Left colon (tissue), 2 donors: Measurements from ENCODE around the gene NTSR1. TPM values are rescaled to one million over a fixed set of nuclear protein-coding genes. Genes with fewer than 3 reads are reported as not detected.

Experiments used
- ATAC-seq: fragments of 200-7000 bp; cut with Tn5 transposase; one replicate; pipeline ENCODE4 v1.9.1; 2020; ENCODE audit warnings: mild to moderate bottlenecking, moderate library complexity
- DNase-seq, 2 donors: peaks; one replicate each; pipeline ENCODE4 v3.0.0-alpha.2; 2020
- intact Hi-C, 2 donors: fragments of 100-400 bp; cut with DNase I in 1 of 2; cut with micrococcal nuclease in 1 of 2; formaldehyde crosslinking; loops; one replicate each; pipeline versions ENCODE4 v1.11.2 to v1.14.0; 2022; cut with DNase I, micrococcal nuclease
- total RNA-seq, 2 donors: library from RNA; stranded (reverse); fragmentation: NEBNext Ultra II Directional; extraction: Animal tissue kit (Norgen Biotek cat#: 25700); gene quantifications; one replicate each; pipeline ENCODE4 v1.2.1, GENCODE V29; 2021
- donor health status: DM: no; HTN: no; CAD: no.
- donor health status: DM: yes; HTN: yes; CAD: no.

NTSR1 gene
- total RNA-seq, 2 donors from 2014 or later: 2.3 TPM; not detected in 1

DNA sequence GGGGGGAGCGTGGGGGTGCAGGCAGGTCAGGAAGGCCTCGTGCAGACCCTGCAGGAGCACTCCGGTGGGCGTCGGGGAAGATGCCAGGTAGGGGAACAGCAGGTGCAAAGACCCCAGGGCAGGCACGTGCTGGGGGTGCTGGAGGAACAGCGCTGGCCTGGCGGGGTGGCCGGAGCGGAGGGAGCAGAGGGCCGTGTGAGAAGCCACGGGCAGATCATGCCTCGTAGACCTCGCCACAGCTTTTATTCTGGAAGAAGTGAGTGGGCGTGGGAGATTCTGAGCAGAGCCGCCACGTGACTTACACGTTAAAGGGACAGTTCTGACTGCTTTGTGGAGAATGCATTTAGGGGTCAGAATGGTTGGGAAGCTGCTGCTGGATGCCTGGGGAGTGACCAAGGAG is 9.3 kb downstream of the NTSR1 start:
- DNase-seq: no peak
- intact Hi-C loops: no loop called here
- ATAC-seq: no peak

DNA sequence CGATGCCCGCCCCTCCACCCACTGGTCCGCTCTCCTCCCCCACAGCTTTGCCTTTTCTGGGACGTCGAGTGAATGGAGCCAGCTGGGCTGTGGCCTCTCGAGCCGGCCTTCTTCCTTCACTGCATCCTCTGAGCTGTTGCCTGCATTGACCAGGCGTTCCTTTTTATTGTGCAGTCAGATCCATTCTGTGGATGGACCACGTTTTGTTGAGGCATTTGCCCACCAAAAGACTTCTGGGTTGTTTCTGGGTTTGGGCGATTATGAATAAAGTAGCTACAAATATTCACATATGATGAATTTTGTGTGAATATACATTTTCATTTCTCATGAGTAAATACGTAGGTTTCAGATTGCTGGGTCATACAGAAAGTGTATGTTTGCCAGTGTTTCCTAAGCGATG is 9.9 kb downstream of the NTSR1 start:
- ATAC-seq (no peak), DNase-seq (no peak)
- intact Hi-C loops: no loop called here

DNA sequence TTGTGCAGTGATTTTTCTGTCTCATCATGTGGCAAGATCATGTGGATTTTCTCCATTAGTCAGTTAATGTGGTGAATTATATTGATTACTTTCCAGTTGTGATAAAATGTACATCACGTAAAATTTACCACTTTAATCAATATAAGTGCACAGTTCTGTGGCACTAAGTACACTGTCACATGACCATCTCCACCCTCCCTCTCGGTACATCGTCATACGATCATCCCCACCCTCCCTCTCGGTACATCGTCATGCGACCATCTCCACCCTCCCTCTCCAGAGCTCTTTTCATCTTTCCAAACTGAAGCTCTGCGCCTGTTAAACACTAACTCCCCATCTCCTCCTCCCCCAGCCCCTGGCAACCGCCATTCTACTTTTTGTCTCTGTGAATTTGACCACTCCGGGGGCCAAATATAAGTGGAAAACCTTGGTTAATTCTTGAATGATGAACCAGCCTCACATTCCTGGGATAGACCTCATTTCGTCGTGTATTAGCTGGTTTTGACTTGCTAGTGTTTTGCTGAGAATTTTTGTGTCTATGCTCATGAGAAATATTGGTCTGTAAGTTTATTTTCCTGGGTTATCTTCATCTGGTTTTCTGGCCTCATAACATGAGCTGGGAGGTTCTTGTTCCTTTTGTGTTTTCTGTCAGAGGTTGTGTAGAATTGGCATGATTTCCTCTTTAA is 10.8 kb downstream of the NTSR1 start:
- DNase-seq: no peak
- no peak for ATAC-seq
- intact Hi-C loops: no loop called here

DNA sequence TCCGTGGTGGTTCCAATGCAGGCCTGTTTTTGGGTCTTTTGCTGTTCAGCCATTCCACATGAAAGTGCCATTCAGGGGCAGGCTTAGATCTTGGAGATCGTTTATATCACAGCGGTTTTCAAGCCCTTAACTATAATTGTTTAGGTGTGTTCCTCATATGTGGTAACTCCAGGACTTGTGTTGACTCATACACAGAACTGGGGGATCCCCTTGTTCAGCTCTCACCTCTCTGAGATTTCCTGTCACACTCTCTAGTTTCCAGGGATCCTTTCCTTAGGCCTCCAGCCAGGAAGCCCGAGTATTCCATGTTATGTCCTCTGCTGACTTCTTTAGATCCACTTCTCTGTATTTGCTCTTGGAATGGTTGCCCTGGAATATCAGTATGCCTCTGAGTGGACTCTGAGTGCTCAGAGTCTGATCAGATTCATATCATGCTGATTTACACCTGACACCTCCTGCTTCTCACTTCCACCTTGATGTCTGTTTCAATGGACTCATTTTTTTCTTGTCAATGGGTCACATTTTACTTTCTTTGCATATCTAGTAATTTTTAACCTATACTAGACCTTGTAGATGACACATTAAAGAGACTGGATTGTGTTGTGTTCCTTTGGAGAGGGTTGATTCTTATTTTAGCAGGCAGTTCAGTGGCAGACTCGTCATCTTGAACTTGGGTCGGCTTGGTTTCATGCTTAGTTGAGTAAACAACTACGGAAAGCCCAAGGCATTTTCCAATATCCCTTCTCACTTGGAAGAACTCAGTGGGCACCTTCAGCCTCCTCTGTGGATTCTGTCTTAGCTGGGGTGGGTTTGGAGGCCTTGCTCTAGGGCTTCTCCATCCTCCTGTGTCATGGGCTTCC is 13.1 kb downstream of the NTSR1 start:
- DNase-seq: no peak
- intact Hi-C loops: no loop called here
- ATAC-seq: no peak

DNA sequence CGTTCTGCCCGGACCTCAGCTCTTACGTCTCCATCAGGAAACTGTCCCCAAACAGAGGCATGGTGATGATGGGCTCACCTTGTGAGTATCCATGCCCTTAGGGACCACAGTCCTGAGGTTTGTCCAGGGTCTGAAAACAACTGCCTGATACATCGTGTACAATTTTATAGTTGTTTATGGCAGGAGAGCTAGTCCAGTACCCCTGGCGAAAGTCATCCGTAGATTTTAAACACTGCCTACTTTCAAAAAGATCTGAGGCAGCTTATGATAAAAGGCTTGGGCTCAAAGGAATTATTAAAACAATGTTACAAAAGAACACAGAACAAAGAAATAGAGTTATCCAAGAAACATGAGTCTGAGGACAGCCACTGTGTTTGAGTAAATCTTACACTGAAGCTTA is 14.0 kb downstream of the NTSR1 start:
- DNase-seq (no peak), ATAC-seq (no peak)
- intact Hi-C loops: no loop called here

DNA sequence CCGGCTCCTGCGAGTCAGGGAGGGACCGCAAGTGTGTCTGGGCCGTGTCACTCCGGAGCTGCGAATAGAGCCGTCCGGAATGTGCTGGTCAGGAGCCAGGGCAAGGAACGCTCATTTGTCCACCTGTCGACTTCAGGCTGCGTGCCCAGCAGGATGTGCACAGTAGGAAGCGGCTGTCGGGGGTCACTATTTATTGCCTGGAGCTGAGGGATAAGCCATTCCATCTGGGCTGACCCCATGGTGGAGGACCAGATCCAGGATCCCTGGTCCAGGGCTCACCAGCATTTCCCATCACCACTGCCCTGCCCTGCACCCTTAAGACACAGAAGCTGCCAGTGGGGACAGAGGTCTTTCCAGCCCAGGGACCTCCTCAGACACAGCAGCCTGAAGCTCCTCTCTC is 14.7 kb downstream of the NTSR1 start:
- DNase-seq (peak; percentile 32 to 77), ATAC-seq (peak; percentile 28)
- intact Hi-C loops: no loop called here

DNA sequence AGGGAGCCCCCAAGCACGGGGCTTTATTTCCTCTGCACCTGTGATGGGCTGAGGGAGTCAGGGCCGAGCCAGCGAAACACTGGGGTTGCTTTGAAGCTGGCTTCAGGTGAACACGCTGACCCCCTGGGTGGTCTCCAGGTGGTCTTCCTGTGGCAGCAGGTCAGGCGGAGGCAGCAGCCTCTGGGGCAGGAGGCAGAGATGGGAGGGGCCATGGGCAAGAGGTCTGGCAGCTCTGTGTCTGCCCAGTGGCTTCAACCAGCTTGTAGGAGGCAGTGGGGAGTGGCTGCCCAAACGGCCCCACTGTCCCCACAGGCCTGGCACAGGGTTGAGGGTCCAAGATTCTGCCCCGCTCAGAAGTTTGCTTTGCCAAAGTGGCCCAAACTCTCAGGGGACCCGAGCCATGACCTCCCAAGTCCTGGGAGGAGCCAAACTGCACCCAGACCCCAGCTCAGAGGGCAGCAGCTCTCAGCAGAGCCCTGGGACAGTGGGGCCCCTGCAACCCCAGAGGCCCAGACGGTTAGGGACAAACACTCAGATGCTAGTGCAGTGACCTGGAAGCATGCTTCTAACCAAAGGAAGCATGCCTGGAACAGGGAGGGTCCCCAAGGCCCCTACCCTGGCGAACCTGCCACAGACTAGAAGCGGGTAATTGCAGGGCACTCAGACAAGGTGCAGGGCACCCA is 15.3 kb downstream of the NTSR1 start:
- intact Hi-C loops: no loop called here
- no peak for ATAC-seq
- DNase-seq: no peak

DNA sequence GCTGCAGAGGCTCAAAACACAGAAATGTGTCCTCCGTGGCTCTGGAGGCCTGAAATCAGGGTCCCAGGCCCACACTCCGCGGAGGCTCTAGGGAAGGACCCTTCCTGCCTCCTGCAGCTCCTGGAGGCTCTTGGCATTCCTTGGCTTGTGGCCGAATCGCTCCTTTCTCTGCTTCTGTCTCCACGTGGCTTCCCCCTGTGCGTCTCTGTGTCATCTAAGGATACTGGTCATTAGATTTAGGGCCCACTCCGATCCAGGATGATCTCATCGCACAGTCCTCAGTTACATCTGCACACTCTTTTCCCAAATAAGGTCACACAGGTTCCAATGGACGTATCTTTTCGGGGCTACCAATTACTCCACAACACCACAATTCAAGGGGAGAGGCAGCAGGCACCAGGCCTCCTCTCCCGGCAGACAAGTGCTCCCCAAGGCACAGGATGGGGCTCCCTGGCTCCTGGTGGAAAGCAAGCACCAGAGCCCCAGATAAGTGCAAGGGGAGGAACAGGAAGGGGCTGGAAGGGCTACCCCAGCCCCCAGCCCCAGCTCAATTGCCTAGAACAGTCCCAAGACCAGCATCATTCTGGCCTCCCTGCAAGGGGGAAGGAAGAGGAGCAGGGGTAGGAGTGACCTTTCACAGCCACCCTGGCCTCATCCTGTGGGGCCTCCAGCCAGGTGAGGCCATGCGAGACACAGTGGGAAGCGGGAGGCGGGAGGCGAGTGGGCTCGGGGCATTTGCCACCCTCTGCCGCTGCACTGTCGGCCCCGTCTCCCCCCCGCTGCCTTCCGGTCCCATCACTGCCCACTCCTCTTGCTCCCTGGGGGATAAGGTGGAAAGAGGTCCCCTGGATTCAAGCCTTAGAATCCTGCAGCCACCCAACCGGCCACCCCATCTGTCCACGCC is 16.3 kb downstream of the NTSR1 start:
- peak in 1 of 2 donors; percentile 53 for DNase-seq
- no peak for ATAC-seq
- intact Hi-C loops: no loop called here

DNA sequence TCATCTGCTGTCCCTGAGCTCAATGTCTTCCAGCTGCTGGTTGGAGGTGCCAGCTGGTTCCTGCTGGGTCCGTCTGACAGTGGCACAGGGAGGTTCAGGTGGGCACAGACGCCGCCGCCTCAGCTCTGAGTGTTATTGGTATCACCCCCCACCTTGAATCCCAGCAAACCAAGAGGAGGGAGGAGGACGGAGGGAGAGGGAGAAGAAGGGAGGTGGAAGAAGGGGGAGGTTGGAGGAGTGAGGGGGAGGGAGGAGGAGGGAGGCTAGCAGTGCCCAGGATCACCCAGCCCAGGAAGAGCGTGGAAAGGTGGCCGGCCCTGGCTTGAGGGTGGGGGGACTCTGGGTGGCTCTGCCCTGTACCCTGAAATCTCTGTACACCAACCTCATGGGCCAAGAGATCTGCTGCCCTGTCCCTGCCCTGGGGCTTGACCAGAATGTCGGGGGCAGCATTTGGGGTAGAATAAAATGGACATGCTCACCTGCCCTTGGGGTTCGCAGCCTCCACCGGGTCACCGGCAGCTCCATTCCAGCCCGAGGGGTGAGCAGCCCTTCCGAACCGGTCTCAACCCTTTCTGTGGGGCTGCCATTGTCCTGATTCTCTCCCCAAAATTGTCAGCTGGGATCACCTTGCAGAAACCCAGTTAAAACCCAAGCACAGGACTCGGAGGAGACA is 17.1 kb downstream of the NTSR1 start:
- intact Hi-C loops: no loop called here
- no peak for DNase-seq
- no peak for ATAC-seq

DNA sequence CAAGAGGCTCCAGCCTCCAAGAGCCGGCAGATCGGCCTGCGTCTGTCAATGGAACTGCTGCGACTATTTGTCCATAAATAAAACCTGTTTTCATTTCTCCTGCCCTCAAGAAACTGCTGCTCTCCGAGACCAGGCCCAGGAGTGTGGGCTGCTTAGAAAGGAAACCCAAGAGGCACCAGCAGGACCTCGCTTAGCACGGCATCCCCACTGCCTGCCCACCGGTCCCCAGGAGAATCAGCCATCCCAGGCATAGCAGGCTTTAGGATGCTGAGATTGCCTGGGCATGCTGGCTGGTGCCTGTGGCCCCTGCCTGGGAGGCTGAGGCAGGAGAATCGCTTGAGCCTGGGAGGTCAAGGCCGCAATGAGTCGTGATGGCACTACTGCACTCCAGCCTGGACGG is 17.6 kb downstream of the NTSR1 start:
- DNase-seq: no peak
- intact Hi-C loops: no loop called here

DNA sequence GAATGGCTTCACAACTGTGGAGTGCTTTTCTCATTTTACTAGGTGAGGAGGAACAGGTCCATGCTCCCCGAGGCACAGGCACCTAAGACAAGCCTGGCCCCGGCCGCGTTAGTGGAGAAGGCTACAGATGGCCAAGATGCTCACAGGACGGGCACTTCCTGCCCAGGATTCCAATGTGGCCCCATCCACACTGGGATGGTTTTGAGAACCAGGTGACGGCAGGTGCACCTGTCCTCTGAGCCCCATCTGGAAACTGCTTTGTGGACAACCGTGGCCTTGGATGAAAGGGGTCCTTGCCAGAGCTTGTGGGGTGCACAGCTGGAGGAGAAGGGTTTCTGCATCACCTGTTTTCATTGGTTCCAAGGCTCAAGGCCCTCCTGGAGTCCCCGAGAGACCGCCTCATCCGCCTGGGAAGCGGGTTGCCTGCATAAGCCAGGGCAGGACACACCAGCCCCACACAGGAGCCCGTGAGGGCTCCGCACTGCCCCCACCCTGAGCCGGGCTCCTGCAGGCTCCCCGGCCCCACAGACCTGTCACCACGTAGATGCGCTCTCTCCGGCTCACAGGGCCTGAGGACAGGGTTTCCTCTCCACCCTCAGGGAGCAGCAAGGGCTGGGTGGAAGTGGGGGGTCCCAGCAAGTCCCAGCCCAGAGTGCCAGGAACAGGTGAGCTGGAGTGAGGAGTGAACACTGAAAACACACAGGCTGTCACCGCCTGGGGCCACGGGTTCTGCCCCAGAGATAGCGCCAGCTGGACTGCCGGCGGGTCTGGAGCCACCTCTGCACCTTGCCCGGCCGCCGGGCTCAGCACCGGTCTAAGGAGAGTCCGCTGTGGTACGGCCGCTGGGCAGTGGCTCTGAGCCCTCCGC is 18.3 kb downstream of the NTSR1 start:
- DNase-seq: no peak
- no peak for ATAC-seq
- intact Hi-C loops: no loop called here

More for the DNA sequence above, 17.6 kb downstream of the NTSR1 start:
- ATAC-seq: no peak

DNA sequence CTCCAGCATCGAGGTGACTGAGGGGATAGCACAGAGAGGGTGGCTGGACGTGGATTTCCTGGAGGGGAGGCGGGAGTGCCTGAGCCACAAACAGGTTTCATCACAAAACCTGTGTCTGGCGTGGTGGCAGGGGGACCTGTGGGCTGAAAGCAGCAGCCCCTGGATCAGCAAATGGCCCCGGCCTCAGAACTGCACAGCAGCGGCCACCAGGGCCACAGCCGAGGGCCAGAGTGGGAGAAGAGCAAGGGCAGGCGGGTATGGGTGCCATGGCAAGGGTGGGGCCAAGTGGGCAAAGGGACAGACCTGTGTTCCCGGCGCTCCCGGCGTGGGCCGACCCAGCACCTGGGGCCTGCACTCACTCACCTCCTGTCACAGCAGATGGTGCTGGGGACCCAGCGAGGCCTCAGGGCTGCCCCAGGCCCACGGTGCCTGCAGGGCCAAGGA is 19.0 kb downstream of the NTSR1 start:
- intact Hi-C loops: no loop called here
- DNase-seq (no peak), ATAC-seq (no peak)

DNA sequence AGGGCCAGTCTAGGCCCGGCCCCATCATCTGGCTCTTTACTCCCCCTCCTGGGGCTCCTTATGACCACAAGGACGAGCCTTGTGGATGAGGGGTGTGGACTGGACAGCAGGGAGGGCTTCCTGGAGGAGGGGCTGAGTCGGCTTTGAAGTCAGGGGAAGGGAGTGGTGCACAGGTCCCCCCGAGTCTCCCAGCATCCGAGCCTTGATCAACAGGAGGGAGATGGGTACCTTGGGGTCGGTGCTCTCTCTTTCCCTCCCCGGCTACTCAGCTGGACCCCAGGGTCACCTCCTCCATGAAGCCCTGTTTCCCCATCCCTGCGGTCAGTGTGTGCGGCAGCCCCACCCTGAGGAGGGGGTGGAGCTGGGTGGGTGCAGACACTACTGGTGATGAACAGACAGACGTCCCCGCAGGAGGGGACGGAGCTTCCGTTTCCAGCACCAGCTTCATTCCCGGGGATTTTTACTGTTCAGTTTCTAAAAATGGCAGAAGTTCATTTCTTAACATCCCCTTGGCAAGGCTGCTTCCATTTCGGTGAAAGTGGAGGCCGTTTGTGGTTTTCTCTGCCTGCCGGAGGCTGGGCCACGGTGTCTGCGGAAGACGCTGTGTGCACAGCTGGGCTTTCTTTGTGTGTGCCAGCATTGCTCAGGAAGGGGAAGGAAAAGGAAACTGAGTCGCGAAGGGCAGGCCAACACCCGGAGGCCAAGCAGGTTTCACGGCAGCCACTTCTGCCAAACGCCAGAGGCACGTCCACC is 19.6 kb downstream of the NTSR1 start:
- intact Hi-C loops: no loop called here
- DNase-seq: no peak
- no peak for ATAC-seq

DNA sequence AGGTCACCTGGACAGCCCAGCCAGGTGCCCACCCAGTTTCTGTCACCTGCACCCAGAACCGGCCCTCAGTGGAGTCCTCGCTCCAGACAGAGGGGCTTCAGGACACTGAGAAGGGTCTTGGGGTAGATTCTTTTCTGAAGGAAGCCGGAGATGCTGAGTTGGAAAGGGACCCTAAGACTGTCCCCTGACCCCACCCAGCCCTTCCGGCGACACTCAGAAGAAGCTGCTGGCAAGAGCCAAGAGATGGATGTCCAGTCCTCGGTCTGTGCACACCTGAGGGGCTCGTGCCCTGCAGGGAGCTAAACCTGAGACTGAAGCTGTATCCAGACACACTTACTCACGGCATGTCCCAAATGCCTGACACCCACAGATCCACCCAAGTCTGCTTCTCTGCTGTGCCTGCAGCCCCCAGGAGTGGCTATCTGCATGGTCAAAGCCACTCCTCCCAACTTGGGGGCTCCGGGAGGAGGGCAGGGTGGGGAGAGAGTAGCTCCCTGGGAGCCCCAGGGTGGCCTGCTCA is 20.2 kb downstream of the NTSR1 start:
- ATAC-seq: no peak
- intact Hi-C loops: no loop called here

DNA sequence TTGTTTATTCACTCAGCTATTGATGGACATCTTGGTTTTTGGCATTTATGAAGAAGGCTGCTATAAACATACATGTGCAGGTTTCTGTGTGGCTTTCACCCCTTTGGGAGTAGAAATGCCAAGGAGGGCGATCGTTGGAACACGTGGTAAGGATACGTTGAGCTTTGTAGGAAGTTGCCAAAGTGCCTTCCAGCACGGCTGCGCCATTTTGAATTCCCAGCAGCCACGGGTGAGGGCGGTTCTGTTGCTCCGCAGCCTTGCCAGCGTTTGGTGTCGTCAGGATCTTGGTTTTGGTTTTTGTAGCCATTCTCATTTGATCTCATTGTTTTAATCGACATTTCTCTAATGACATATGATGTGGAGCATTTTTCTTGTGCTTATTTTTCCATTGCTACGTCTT is 21.8 kb downstream of the NTSR1 start:
- ATAC-seq: no peak
- no peak for DNase-seq
- intact Hi-C loops: no loop called here

More for the DNA sequence above, 20.2 kb downstream of the NTSR1 start:
- no peak for DNase-seq

DNA sequence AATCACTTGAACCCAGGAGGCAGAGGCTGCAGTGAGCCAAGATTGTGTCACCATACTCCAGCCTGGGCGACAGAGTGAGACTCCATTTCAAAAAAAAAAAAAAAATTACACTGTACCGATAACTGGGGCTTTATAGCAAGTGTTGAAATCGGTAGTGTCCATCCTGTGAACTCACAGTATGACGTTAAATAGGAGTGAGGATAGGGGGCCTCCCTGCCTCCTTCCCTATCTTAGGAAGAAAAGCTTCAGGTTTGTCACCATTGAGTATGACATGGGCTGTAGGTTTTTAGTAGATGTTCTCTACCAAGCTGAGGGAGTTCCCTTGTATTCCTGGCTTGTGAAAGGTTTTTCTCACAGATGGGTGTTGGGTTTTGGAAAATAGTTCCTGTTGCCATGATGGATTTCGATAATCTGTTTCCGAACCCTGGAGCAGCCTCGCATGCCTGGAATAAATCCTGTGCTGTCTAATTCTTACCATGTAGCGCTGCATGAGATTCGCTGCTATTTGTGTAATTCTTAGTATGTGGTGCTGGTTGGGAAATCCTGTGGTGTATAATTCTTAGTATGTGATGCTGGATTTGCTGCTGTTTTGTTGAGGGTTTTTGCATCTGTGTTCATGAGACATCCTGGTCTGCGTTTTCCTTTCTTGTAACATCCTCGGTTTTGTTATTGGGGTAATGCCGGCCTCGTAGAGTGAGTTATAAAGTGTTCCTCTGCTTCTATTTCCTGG is 23.6 kb downstream of the NTSR1 start:
- ATAC-seq (no peak), DNase-seq (no peak)
- intact Hi-C loops: no loop called here
